Fibroblast of skin of left biceps (primary cell): ENCODE data around the gene CNOT2.

Experiments
- DNase-seq, 2 experiments: peaks; one replicate each; pipeline ENCODE4 v3.0.0-alpha.2; 2013; ENCODE audit warnings: low read depth in 2 of 2

CNOT2 gene

DNA sequence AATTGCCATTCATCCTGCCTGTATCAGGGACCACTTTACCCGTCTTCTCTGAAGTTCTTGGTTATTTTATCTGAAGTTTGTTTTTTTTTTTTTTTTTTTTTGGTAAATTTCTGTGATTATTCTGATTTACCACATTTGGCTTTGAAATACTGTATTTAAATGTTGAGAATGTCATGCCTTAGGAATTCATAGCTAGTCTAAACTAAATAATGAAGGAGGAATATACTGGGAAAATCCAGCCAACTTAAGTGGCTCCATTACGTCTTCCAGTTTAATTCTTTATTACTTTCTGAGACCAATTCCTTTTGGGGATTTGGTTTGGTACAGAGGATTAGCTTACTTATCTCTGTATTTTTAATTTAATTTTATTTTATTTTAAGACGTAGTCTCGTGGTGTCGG, 62.6 kb downstream of the CNOT2 start:
- no peak for DNase-seq

DNA sequence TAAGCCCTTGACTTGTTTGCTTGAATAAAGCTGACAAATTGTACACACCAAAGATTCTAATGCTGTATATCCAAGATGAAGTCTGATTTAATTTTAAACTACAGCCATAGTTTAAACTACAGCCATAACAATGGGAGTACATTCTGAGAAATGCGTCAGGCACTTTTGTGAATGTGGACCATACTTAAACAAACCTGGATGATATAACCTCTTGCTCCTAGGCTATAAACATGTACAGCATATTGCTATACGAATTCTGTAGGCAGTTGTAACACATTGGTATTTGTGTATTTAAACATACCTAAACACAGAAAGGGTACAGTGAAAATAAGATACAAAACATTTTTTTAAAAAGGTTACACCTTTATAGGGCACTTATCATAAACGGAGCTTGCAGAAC, 63.4 kb downstream of the CNOT2 start:
- DNase-seq, result no peak

DNA sequence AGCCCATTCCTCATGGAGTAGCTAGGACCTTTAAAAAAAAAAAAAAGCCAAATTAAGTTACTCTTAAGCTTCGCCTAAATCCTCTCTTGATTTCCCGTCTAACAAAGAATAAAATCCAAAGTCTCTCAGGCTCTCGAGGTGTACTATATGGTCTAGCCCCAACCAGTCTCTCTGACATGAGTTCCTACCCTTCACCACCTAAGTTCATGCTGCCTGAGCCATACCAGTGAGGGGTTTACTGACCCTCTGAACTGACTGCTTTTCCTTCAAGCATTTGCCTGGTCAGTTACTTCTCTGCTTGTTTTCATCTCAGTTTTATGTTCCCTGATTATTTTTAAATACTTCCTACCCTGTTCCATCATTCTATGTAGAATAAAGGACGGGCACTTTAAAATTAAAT, 64.6 kb downstream of the CNOT2 start:
- DNase-seq, result no peak

DNA sequence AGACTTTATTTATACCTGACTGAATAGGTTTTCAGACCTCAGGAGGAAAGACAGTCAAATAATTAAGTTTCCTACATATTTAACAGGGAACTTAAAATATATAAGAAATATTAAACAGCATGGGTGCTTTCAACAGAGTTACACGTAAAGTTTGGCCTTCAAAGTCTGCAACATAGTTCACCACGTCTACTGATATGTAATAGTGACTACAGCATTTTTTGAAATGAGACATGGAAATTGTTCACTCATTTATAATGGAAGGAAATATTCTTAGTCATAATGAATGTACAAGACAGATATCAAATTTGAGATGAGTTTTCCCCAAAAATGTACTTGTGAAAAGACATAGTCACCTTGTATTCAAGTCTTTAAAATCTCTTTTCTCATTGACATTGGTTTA, 66.1 kb downstream of the CNOT2 start:
- no peak for DNase-seq

DNA sequence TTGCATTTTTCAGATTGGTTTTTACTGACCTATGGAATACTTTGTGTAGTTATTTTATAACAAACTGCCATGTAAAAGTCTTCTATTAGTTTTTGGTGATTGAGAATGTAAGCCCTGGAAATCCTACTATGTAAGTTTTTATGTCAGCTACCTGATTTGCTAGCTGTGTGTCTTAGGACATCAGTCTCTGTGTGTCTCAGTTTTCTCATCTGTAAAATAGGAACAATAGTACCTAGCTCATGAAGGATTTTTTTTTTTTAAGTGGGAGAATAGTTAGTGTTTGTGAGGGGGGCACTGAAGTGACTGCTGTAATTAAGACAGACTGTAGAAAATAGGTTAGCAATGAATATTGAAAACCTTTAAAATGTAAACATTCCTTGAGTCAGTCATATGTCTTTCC, 70.9 kb downstream of the CNOT2 start:
- DNase-seq, result no peak

DNA sequence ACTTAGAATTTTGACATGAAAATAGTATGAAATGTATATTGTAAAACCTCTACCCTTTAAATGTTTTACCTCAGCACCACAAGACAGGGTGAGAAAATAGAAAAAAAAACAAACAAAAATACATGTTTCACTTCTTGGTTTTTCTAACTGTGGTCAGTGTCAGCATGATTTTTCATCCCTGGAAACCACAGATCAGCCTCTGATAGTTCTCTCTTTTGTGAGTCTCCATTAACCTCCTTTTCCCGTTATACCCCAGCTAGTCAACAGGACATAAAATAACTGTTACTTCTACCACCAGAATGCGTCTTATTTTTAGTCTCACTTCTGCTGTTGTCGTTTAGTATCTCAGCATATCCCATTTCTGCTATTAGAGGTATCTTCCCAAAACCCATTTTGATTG, 74.5 kb downstream of the CNOT2 start:
- DNase-seq, result no peak

DNA sequence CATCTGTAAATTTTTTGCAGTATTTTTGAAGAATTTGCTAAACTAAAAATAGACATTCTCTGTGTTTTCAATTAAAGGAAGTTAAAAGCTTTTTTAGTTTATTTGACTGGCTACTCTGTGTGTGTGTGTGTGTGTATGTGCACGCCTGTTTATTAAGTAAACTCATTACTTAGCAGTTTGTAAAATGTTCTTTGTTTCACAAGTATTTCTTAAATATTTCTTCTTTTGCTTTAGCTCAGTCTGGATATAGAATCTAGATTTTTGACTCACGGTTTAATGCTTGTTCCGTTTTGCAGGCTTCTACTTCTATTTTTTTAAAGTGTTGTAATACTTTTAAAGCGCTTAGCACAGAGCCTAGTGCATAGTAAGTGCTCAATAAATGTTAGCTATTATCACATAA, 76.4 kb downstream of the CNOT2 start:
- no peak for DNase-seq

DNA sequence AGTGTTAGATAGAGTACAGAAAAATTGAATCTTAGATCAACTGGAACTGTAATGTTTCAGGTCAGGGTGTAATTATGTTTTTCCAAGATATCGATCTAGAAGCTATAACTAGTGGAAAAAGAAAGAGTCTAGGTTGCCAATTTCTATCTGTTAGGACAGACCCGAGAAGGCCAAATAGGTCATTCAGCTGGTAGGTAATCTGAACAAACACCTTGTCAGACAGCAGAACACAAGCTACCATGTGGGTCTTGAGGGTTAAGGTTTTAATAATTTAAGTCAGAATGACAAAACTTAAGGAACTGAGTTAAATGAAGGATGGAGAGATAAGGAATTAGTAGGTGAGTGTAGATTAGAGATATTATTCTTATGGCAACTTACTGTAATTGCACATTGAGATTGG, 78.0 kb downstream of the CNOT2 start:
- no peak for DNase-seq

DNA sequence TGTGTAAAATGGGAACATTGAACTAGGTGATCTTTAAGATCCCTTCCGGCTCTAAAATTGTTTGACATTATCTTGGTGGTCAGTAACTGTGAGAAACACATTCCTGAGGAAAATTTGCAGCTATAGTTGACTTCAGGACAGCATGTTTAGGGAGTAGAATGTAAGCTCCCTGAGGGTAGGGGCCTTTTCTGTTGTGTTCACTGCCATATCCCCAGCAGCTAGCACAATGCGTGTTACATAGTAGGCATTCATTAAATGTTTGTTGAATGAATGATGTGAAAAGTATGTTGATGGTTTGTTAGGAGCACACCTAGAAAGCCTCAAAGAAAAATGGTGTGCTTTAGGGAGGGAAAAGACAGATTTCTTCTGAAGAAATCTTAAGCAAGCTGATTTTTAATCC, 84.3 kb downstream of the CNOT2 start:
- no peak for DNase-seq

DNA sequence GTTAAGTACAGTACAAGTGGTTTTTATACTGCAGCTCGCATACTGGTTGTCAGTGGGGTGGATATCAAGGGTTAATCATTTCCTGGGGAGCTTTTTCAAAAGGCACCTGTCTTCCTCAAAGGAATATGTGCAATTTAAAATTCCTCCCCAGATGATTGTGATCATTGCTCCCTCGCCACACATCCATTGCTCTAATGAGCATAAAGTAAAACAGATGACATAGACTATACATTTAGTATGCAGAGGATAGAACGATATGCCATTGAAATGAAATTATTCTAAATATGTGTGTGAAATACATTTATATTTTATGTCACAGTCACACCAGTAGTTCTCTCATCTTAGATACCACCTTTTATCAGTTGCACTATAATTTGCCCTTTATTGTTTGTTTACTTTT, 86.5 kb downstream of the CNOT2 start:
- DNase-seq, result no peak

DNA sequence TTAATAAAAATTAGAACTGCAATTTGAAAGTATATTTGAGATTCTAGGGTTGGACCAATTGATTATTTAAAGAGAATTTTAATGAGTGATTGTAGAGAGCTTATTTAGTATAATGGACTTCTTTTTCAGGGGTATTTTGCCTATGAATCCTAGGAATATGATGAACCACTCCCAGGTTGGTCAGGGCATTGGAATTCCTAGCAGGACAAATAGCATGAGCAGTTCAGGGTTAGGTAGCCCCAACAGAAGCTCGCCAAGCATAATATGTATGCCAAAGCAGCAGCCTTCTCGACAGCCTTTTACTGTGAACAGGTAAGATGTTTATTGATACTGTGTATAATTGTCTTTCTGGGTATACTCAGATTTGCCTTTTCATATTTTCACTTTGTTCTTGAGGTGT, 86.9 kb downstream of the CNOT2 start:
- DNase-seq, result no peak

DNA sequence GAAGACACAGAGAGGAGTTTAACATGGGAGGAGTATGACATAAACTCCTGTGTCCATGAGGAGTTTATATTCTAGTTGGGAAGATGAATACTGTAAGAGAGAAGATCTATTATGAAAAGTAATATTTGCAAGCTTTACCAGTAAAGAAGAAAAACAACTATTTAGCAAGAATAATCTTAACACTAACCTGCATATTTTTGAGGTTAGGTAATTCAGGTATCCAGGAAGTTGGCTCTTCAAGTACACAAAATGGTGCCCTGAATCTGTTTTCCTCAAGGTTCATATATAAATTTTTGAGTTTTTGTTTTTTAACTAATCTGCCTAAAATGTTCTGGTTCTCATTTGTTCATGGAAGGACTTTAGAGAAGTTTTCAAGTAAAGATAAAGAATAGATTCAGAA, 89.0 kb downstream of the CNOT2 start:
- no peak for DNase-seq

DNA sequence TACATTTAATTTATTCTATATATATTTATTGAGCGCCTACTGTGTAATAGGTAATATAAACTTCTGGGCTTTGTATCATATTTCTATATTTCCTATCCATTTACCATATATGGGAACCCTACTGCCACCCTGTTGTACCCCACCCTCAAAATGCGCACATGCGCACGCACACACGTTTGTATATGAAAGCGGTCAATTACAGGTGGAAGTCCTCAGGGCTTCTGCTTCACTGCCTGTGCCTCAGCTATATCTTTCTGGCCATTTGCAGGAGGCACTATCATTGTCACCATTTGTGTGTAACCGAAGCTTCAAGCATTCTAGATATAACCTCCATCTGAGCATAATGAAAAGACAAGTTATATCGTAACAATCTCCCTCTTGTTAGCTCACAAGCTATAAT, 91.5 kb downstream of the CNOT2 start:
- DNase-seq, result no peak

DNA sequence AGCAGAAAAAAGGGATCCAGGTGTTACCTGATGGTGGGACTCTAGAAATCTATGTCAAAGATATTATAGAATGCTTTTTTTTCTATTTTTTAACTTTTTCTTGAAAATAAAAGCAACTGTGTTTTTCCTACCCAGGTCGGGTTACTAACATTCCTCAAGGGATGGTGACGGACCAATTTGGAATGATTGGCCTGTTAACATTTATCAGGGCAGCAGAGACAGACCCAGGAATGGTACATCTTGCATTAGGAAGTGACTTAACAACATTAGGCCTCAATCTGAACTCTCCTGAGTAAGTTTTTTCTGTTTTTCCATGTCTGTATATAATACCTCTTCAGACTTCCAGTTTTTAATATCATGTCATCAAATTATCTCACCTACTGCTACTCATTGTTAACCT, 95.3 kb downstream of the CNOT2 start:
- DNase-seq, result no peak

DNA sequence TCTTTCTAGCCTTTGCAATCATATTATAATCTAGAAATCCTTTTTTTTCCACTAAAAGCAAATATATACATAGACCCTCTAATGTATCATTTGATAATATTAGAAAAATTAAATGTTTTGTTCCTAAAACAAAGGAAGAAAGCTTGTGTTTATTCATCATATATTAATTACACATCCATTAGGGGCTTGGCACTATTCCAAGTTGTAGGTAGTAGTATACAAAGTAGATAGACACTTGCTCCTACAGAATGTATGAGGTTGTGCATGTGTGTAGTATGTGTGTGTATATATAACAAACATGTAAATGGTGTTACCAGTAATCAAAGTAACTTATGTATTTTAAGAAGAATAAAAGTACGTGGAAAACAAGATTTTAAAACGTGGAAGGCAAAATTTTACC, 107.8 kb downstream of the CNOT2 start:
- DNase-seq, result no peak

DNA sequence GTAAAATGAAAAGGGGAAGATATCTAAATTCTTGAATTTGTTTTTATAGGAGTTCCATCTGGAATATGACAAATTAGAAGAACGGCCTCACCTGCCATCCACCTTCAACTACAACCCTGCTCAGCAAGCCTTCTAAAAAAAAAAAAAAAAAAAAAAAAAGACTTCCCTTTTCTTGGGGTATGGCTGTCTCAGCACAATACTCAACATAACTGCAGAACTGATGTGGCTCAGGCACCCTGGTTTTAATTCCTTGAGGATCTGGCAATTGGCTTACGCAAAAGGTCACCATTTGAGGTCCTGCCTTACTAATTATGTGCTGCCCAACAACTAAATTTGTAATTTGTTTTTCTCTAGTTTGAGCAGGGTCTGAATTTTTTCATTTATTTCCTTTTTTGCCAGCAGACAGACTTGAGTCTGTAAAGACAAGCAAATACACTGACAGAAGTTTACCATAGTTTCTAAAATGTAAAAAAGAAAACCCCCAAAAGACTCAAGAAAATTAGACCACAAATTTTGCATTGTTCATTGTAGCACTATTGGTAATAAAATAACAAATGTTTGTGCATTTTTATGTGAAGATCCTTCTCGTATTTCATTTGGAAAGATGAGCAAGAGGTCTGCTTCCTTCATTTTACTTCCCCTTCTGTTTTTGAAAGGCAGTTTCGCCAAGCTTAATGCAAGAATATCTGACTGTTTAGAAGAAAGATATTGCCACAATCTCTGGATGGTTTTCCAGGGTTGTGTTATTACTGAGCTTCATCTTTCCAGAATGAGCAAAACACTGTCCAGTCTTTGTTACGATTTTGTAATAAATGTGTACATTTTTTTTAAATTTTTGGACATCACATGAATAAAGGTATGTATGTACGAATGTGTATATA, 110.8 kb downstream of the CNOT2 start:
- DNase-seq, result no peak

DNA sequence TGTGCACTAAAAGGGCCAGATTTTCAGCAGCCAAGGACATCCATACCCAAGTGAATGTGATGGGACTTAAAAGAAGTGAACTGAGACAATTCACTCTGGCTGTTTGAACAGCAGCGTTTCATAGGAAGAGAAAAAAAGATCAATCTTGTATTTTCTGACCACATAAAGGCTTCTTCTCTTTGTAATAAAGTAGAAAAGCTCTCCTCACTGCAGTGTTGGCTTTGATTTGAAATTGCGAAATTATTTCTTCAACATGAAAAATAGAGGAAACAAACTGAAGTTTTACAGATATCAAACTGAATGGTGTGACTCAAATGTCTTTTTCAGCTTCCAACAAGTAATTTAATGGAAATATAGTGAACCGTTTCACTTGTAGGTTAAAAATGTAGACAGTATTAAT, 111.6 kb downstream of the CNOT2 start:
- no peak for DNase-seq

DNA sequence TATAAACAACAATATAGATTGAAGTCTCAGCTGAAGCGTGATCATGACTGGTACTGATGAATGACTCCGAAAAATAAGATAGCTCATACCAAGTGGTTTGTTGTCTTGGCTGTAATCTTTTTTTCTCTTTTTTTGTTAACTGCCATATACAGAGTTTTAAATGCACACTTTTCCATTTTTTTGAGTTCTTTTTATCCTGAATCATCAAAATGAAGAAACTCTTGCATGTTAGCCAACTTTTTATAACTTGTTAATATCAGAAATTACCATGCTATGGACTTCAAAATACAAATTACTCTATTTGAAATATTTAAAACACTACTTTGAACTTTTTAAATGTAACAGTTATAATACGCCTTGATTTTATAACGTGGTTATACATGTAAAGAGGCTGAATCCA, 112.7 kb downstream of the CNOT2 start:
- DNase-seq, result no peak

DNA sequence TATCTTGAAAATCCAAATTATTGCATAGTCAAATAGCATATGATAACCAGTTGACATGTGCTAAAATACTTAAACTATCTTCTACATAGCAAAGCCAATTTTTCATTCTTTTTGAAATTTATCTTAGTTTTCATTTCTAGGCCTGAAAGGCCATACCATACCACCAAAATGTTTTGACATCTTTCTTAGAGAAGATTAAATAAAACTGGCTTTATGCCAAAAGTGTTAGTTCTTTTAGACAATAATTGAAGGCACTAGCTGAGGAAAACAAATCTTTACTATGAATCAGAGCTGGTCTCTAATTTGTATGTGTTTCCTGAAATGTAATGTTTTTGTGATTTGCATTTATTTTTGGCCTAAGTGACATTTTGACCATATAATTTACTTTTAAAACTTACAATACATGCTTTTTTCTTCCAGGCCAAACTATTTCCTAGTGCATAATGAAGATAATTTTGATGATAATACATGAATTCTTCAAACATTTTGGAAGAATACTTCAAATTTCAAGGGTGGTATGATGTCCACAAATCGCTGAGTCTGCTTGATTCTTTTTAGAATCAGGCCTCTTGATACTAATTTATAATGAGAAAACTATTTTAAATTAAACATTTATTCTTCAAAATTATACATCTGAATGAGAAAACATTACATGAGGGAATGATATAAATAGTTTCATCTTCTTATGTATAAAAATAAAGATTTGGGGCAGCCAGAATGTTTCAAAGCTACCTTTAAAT, 116.4 kb downstream of the CNOT2 start:
- no peak for DNase-seq

DNA sequence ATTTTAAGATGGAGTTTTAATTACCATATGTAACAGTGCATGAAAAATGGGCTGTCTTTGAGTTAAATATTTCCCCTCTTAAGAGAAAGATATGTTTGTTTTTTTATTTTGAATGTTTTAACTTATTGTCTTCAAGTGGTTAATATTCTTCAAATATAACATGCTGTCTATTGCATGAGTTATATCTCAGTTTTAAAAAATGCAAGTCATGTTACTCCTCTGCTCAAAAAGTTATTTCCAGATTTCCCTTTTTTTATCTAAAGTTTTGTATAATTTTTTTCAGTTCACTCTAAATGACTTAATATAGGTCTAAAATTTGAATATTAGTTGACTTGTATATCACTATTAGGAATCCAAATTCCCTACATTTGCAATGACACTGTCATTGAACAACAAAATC, 117.0 kb downstream of the CNOT2 start:
- no peak for DNase-seq

DNA sequence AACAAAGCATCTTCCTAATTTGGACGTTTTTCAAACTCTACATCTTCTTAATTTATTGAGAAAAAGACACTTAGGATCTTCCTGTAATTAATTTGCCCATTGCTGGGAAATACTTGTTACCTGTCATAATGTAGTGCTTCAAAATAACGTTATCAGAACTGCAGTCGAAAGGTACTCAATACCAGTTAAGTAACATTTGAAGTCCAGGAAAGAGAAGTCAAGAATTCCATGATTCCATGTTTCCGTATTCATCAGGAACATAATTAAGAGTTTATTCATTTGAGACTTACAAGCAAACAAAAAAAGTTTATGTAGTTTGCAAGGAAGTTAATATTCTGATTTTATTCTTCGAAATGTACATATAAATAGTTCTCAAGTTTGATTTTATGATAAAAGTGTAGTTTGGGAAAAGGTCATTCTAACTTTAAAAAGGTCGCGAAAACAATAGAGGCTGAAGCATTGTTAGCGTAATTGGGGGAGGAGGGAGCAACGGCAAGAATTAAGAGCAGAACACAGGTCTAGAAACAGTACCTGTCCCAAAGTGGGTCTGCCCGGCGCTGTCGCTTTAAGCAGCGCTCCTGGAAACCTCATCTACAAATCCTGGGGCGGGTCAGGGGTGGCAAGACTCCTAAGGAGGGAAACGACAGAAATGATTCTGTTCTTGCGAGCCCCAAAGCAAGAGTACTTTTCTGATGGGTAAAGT, 121.6 kb downstream of the CNOT2 start:
- DNase-seq, result no peak

DNA sequence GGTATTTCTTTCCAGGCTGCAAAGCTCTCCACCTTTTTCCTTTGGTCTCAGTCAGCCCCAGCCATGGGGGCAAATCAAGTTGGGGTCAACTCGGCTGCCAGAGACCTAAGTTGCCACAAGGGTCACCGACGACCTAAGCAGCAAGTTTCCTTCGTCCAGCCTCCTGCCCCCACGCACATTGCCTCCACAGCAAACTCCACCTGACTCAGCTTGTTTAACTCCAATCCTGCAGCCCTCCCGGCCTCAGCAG, 122.1 kb downstream of the CNOT2 start:
- DNase-seq, result no peak
